Amniotic epithelial cell (primary cell): Measurements from ENCODE around the gene CXorf58.
"Not testable (repeated sequence)": the region's sequence is repeated elsewhere in the genome, so short reads cannot be mapped to it uniquely, and the experiment has no call there.

Experiments
- DNase-seq: peaks from one replicate; pipeline ENCODE4 v3.0.0-alpha.2; 2010; ENCODE audit warnings: low read depth

Gene CXorf58

GRCh38 chrX:23907498-23908218 lies at the start of gene CXorf58, which contains the start of gene APOO:
TSS of gene CXorf58 (plus strand) at chrX:23908006. CDS start at chrX:23910303, 2,297 bp downstream.
TSS of gene APOO (minus strand) at chrX:23907938. CDS start at chrX:23907702, 236 bp downstream.
- DNase-seq: peak; percentile 84

GRCh38 chrX:23859238-23859637 lies 48.6 kb upstream of the CXorf58 start:
- not testable (repeated sequence) for DNase-seq

- DNase-seq: no peak
Measured at GRCh38 chrX:23861215-23861896, 46.5 kb upstream of the CXorf58 start.

GRCh38 chrX:23861952-23862351 lies 45.9 kb upstream of the CXorf58 start:
- DNase-seq: not testable (repeated sequence)

GRCh38 chrX:23864742-23865326 lies 43.0 kb upstream of the CXorf58 start:
- no peak for DNase-seq

GRCh38 chrX:23870041-23870440 lies 37.8 kb upstream of the CXorf58 start:
- no peak for DNase-seq

- no peak for DNase-seq
Measured at GRCh38 chrX:23871905-23872546, 35.8 kb upstream of the CXorf58 start.

- DNase-seq: no peak
Measured at GRCh38 chrX:23879380-23880090, 28.3 kb upstream of the CXorf58 start.

- peak; percentile 73 for DNase-seq
Measured at GRCh38 chrX:23883737-23884354, 24.0 kb upstream of the CXorf58 start.

GRCh38 chrX:23884427-23885024 lies 23.3 kb upstream of the CXorf58 start:
- peak; percentile 47 for DNase-seq

- DNase-seq: no peak
Measured at GRCh38 chrX:23885803-23886202, 22.0 kb upstream of the CXorf58 start.

- DNase-seq: peak; percentile 16
Measured at GRCh38 chrX:23887451-23887850, 20.4 kb upstream of the CXorf58 start.

GRCh38 chrX:23887918-23888317 lies 19.9 kb upstream of the CXorf58 start:
- DNase-seq: no peak

- peak; percentile 88 for DNase-seq
Measured at GRCh38 chrX:23888887-23889501, 18.8 kb upstream of the CXorf58 start.

- peak; percentile 31 for DNase-seq
Measured at GRCh38 chrX:23890933-23891332, 16.9 kb upstream of the CXorf58 start.

GRCh38 chrX:23894993-23895392 lies 12.8 kb upstream of the CXorf58 start:
- DNase-seq: not testable (repeated sequence)

GRCh38 chrX:23896539-23896938 lies 11.3 kb upstream of the CXorf58 start:
- DNase-seq: not testable (repeated sequence)

GRCh38 chrX:23896981-23897380 lies 10.8 kb upstream of the CXorf58 start:
- peak; percentile 64 for DNase-seq

- peak; percentile 79 for DNase-seq
Measured at GRCh38 chrX:23898412-23898959, 9.3 kb upstream of the CXorf58 start.

GRCh38 chrX:23900220-23900797 lies 7.5 kb upstream of the CXorf58 start:
- peak; percentile 44 for DNase-seq
